ENCODE measurements around the gene CALN1. TPM values are rescaled to one million over a fixed set of nuclear protein-coding genes. Genes with fewer than 3 reads are reported as not detected.

CALN1 gene
- total and polyA plus RNA-seq, 2 experiments from 2014 or later: 7.6 to 14.5 TPM

- H3K4me3 ChIP-seq: no peak overlapping the region
- no peaks in the 10 kb centered on the region for H3K36me3 ChIP-seq (ENCODE audit: insufficient read depth)
- no peak overlapping the region for H3K27ac Mint-ChIP-seq
- no peaks in the 10 kb centered on the region for H3K4me1 ChIP-seq (ENCODE audit: insufficient read depth)
- peaks cover 5% of the 10 kb centered on the region for H3K27me3 Mint-ChIP-seq (ENCODE audit: insufficient read depth, low read depth, poor library complexity)
- H3K36me3 Mint-ChIP-seq (ENCODE audit: low read depth): 0 out of 3 replicates have a peak, but pooled peaks cover 2% of the 10 kb centered on the region
- no peaks in the 10 kb centered on the region for H3K27me3 ChIP-seq (ENCODE audit: insufficient read depth)
- no peaks in the 10 kb centered on the region; the same call in 1 of the 2 replicates for H4K20me1 ChIP-seq (replicated peaks; ENCODE audit: insufficient read depth)
- no peaks in the 10 kb centered on the region for H3K9me2 ChIP-seq (ENCODE audit: insufficient read depth)
- ATAC-seq: no peak
- no peak overlapping the region for H2AFZ ChIP-seq
- H3K4me1 Mint-ChIP-seq: no peaks in the 10 kb centered on the region
- H3K4me2 ChIP-seq: no peak overlapping the region
- H3F3A ChIP-seq (replicated peaks; ENCODE audit: low read depth): no peaks in the 10 kb centered on the region
- H3K79me2 ChIP-seq (replicated peaks; ENCODE audit: insufficient read depth): no peaks in the 10 kb centered on the region
- TF ChIP-seq CTCF (conservative IDR thresholded peaks at IDR 0.05; ENCODE audit: low read depth in 2 of 2) (no peak), ZNF331 (CRISPR knock-in tag; IDR thresholded peaks at IDR 0.05; ENCODE audit: low read depth) (no peak), ZNF462 (CRISPR knock-in tag; IDR thresholded peaks at IDR 0.05) (no peak), ETS1 (IDR thresholded peaks at IDR 0.05) (no peak), STAT1 (IDR thresholded peaks at IDR 0.05; ENCODE audit: unreplicated experiment) (no peak), NANOG (IDR thresholded peaks at IDR 0.05; ENCODE audit: borderline replicate concordance) (no peak), POLR2AphosphoS5 (IDR thresholded peaks at IDR 0.05; ENCODE audit: low read depth) (no peak), EZH2phosphoT487 (IDR thresholded peaks at IDR 0.05; ENCODE audit: unreplicated experiment) (no peak), JUNB (IDR thresholded peaks at IDR 0.05; ENCODE audit: unreplicated experiment) (no peak), EZH2 (IDR thresholded peaks at IDR 0.05; ENCODE audit: low read depth, unreplicated experiment) (no peak), ZNF114 (CRISPR knock-in tag; IDR thresholded peaks at IDR 0.05) (no peak), REST (IDR thresholded peaks at IDR 0.05; ENCODE audit: unreplicated experiment) (no peak), CREB1 (CRISPR knock-in tag; IDR thresholded peaks at IDR 0.05; ENCODE audit: low read depth) (no peak)
- no peak for DNase-seq (ENCODE audit: low spot score)
- H3K9me3 Mint-ChIP-seq: peaks cover 6% of the 10 kb centered on the region; the same call in 2 of the 3 replicates
- H3K4me3 Mint-ChIP-seq: no peak overlapping the region
- no peak overlapping the region for H3K27ac ChIP-seq (ENCODE audit: low read depth)
These were observed 358.8 kb downstream of the CALN1 start for GRCh38 chr7:72053292-72053691.

Data from GM23338 (cell line).